ENCODE measurements around the gene GAS2L3. TPM values are rescaled to one million over a fixed set of nuclear protein-coding genes. Genes with fewer than 3 reads are reported as not detected.

GAS2L3 gene
- total and polyA plus RNA-seq, 4 experiments from 2014 or later, result 0.55 to 0.64 TPM; not detected in 2

DNA sequence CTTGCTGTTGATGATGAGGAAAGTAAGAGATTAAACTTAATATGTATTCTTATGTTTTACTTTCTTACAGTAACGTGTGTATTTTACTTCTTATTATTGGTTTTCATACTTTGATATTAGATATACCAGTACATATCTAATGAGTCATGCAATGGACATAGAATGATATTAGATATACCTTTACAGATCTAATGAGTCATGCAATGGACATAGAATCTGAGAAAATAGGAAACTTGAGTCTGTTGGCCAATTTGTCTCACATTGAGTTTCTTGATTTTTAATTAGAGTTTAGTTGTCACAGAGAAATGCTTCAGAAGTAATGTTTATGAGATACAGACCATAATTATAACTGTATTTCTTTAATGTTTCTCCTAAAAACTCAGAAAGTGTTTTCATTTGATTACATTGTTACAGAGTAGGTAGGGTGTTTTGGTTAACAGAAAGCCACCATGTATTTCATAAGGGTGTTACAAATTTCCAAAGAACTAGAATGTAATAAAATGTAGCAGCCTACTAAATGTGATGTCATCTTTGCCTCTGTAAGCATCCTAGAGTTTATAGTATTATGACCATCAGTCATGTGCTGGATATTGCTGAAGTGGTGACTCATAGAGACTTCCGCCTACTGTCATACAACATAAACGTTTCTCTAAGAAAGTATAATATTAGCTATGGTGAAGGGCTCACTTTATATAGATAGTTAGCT is 3.0 kb downstream of the GAS2L3 start:
- no peak overlapping the region for H3K27ac Mint-ChIP-seq
- H3K9me3 Mint-ChIP-seq, result no peaks in the 10 kb centered on the region
- H3K27me3 Mint-ChIP-seq, result peaks cover 8 to 21% of the 10 kb centered on the region in 2 donors
- H3K36me3 Mint-ChIP-seq, result no peaks in the 10 kb centered on the region
- Histone ChIP-seq H3K27me3 (ENCODE audit: insufficient read depth, low read length) (no peaks in the 10 kb centered on the region), H3K36me3 (ENCODE audit: insufficient read depth, low read length) (no peaks in the 10 kb centered on the region), H3K4me3 (ENCODE audit: low read length in 2 of 2) (no peak overlapping the region), H3K4me1 (ENCODE audit: insufficient read depth, low read length) (peaks cover 15% of the 10 kb centered on the region), H3K9me3 (ENCODE audit: control insufficient read depth in 1 of 2, low read length in 2 of 2) (no peaks in the 10 kb centered on the region), H3K27ac (ENCODE audit: low read depth, low read length) (no peak overlapping the region)
- DNase-seq, result no peak
- no peak overlapping the region for H3K4me3 Mint-ChIP-seq
- H3K4me1 Mint-ChIP-seq, result peaks cover 1 to 17% (median 12%) of the 10 kb centered on the region in 4 donors
- CTCF ChIA-PET (ENCODE audit: partially characterized antibody), result no interaction called here
- intact Hi-C loops (cut with micrococcal nuclease), result no loop called here
- POLR2A ChIA-PET (ENCODE audit: partially characterized antibody), result no interaction called here

DNA sequence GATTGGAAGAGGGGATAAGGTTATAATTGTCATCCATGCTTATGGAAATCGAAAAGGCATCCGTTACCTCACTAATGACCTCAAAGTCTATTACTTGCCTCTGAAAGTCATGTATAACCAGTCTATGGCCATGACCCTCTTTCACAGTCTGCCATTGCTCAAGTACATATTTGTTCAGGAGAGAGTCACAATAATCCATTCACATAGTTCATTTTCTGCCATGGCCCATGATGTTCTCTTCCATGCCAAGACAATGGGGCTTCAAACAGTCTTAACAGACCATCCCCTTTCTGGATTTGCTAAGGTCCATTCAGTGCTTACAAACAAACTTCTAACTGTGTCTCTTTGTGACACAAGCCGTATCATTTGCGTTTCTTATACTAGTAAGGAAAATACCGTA is 5.4 kb downstream of the GAS2L3 start:
- Mint-ChIP-seq H3K36me3 (no peaks in the 10 kb centered on the region), H3K4me3 (no peak overlapping the region), H3K27ac (no peak overlapping the region), H3K9me3 (peaks cover 0 to 12% (median 5%) of the 10 kb centered on the region in 8 donors), H3K27me3 (peaks cover 5 to 27% of the 10 kb centered on the region in 2 donors), H3K4me1 (peaks cover 0 to 10% (median 8%) of the 10 kb centered on the region in 4 donors)
- DNase-seq, result no peak
- CTCF ChIA-PET (ENCODE audit: partially characterized antibody), result no interaction called here
- H3K27ac ChIP-seq (ENCODE audit: low read depth, low read length), result no peak overlapping the region
- H3K27me3 ChIP-seq (ENCODE audit: insufficient read depth, low read length), result no peaks in the 10 kb centered on the region
- intact Hi-C loops (cut with micrococcal nuclease), result no loop called here
- no peak overlapping the region for H3K4me3 ChIP-seq (ENCODE audit: low read length in 2 of 2)
- peaks cover 7% of the 10 kb centered on the region for H3K4me1 ChIP-seq (ENCODE audit: insufficient read depth, low read length)
- POLR2A ChIA-PET (ENCODE audit: partially characterized antibody), result no interaction called here
- no peaks in the 10 kb centered on the region for H3K9me3 ChIP-seq (ENCODE audit: control insufficient read depth in 1 of 2, low read length in 2 of 2)
- no peaks in the 10 kb centered on the region for H3K36me3 ChIP-seq (ENCODE audit: insufficient read depth, low read length)

DNA sequence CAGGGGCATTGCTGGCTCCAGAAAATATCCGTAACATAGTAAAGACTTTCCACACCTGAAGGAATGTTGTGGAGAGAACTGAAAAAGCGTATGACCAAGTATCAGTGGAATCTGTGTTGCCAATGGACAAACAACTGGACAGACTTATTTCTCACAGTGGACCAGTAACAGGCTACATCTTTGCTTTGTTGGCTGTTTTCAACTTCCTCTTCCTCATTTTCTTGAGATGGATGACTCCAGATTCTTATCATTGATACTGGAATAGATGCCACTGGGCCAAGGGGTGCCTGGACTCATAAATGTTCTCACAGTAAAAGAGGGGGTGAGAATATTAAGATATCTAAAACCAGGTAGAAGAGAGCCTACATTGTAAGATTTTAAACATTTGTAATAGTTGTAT is 6.4 kb downstream of the GAS2L3 start:
- intact Hi-C loops (cut with micrococcal nuclease), result no loop called here
- H3K27ac Mint-ChIP-seq, result no peak overlapping the region
- Histone ChIP-seq H3K9me3 (ENCODE audit: control insufficient read depth in 1 of 2, low read length in 2 of 2) (no peaks in the 10 kb centered on the region), H3K4me1 (ENCODE audit: insufficient read depth, low read length) (no peaks in the 10 kb centered on the region), H3K4me3 (ENCODE audit: low read length in 2 of 2) (no peak overlapping the region), H3K27me3 (ENCODE audit: insufficient read depth, low read length) (no peaks in the 10 kb centered on the region), H3K36me3 (ENCODE audit: insufficient read depth, low read length) (no peaks in the 10 kb centered on the region), H3K27ac (ENCODE audit: low read depth, low read length) (no peak overlapping the region)
- POLR2A ChIA-PET (ENCODE audit: partially characterized antibody), result no interaction called here
- no peak for DNase-seq
- H3K9me3 Mint-ChIP-seq, result peaks cover 0 to 15% (median 5%) of the 10 kb centered on the region in 8 donors
- peaks cover 3 to 24% of the 10 kb centered on the region in 2 donors for H3K27me3 Mint-ChIP-seq
- no peaks in the 10 kb centered on the region for H3K36me3 Mint-ChIP-seq
- H3K4me3 Mint-ChIP-seq, result no peak overlapping the region
- peaks cover 0 to under 1% (median 0%) of the 10 kb centered on the region in 4 donors for H3K4me1 Mint-ChIP-seq
- CTCF ChIA-PET (ENCODE audit: partially characterized antibody), result no interaction called here

DNA sequence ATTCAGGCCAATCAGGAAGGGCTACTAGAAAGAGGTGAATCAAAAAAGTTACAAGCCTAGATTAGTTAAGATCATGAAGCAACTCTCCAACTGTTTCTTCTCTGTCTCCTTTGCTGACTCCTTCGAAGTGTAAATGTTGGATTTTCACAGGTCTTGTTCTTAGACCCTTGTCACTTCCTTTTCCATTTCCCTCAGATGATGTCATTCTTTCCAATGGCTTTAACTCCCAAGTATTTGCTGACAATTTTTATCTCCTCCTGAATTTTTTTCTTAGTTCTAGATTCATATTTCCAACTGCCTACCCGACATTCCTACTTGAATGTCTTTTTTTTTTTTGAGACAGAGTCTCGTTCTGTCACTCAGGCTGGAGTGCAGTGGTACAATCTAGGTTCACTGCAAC is 10.8 kb downstream of the GAS2L3 start:
- Mint-ChIP-seq H3K27me3 (peaks cover 9 to 20% of the 10 kb centered on the region in 2 donors), H3K36me3 (peaks cover 0 to 2% of the 10 kb centered on the region in 2 donors), H3K9me3 (peaks cover 7 to 39% (median 27%) of the 10 kb centered on the region in 8 donors), H3K4me3 (no peak overlapping the region), H3K27ac (no peak overlapping the region), H3K4me1 (no peaks in the 10 kb centered on the region)
- no peaks in the 10 kb centered on the region for H3K36me3 ChIP-seq (ENCODE audit: insufficient read depth, low read length)
- no peak overlapping the region for H3K4me3 ChIP-seq (ENCODE audit: low read length in 2 of 2)
- ChIA-PET POLR2A (ENCODE audit: partially characterized antibody) (no interaction called here), CTCF (ENCODE audit: partially characterized antibody) (no interaction called here)
- DNase-seq, result no peak
- no peaks in the 10 kb centered on the region for H3K4me1 ChIP-seq (ENCODE audit: insufficient read depth, low read length)
- no peak overlapping the region for H3K27ac ChIP-seq (ENCODE audit: low read depth, low read length)
- no peaks in the 10 kb centered on the region for H3K9me3 ChIP-seq (ENCODE audit: control insufficient read depth in 1 of 2, low read length in 2 of 2)
- intact Hi-C loops (cut with micrococcal nuclease), result no loop called here
- no peaks in the 10 kb centered on the region for H3K27me3 ChIP-seq (ENCODE audit: insufficient read depth, low read length)

GRCh38 chr12:100591979-100592378 is 18.5 kb downstream of the GAS2L3 start:
- CTCF ChIA-PET (ENCODE audit: partially characterized antibody), result no interaction called here
- no peak overlapping the region for H3K27ac Mint-ChIP-seq

DNA sequence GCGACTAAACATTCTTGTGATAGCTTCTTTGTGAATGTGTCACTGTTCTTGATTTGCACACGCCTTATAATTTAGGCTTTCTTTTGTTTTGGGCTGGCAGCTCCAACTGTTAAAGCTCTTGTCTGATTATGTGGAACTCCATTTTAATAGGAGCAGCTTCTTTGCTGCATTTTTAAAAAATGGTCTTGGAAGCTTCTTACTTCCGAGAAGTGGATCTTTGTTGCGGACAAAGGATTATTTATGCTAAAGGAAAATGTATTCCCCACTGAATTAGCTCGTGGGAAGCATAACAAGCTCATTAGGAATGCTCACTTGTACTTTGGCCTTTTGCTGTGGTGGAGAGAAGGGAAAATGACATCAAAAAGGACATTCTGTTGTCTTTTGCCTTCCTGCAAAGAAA is 20.0 kb downstream of the GAS2L3 start:
- ChIA-PET CTCF (ENCODE audit: partially characterized antibody) (no interaction called here), POLR2A (ENCODE audit: partially characterized antibody) (no interaction called here)
- intact Hi-C loops (cut with micrococcal nuclease), result no loop called here

More at GRCh38 chr12:100591979-100592378, 18.5 kb downstream of the GAS2L3 start:
- no peaks in the 10 kb centered on the region for H3K36me3 Mint-ChIP-seq
- H3K4me3 Mint-ChIP-seq, result no peak overlapping the region
- intact Hi-C loops (cut with micrococcal nuclease), result no loop called here
- POLR2A ChIA-PET (ENCODE audit: partially characterized antibody), result no interaction called here
- H3K4me1 ChIP-seq (ENCODE audit: insufficient read depth, low read length), result no peaks in the 10 kb centered on the region
- no peaks in the 10 kb centered on the region for H3K36me3 ChIP-seq (ENCODE audit: insufficient read depth, low read length)
- no peak for DNase-seq
- H3K4me3 ChIP-seq (ENCODE audit: low read length in 2 of 2), result no peak overlapping the region
- H3K9me3 ChIP-seq (ENCODE audit: control insufficient read depth in 1 of 2, low read length in 2 of 2), result no peaks in the 10 kb centered on the region
- H3K27me3 ChIP-seq (ENCODE audit: insufficient read depth, low read length), result no peaks in the 10 kb centered on the region
- H3K27me3 Mint-ChIP-seq, result peaks cover under 1 to 2% of the 10 kb centered on the region in 2 donors
- no peak overlapping the region for H3K27ac ChIP-seq (ENCODE audit: low read depth, low read length)
- H3K4me1 Mint-ChIP-seq, result no peaks in the 10 kb centered on the region
- H3K9me3 Mint-ChIP-seq, result peaks cover under 1 to 20% (median 12%) of the 10 kb centered on the region in 8 donors

GRCh38 chr12:100601626-100602025 is 28.1 kb downstream of the GAS2L3 start:
- no peaks in the 10 kb centered on the region for H3K4me1 Mint-ChIP-seq
- ChIA-PET CTCF (ENCODE audit: partially characterized antibody) (no interaction called here), POLR2A (ENCODE audit: partially characterized antibody) (no interaction called here)
- Histone ChIP-seq H3K36me3 (ENCODE audit: insufficient read depth, low read length) (no peaks in the 10 kb centered on the region), H3K4me1 (ENCODE audit: insufficient read depth, low read length) (no peaks in the 10 kb centered on the region), H3K9me3 (ENCODE audit: control insufficient read depth in 1 of 2, low read length in 2 of 2) (no peaks in the 10 kb centered on the region), H3K27ac (ENCODE audit: low read depth, low read length) (no peak overlapping the region), H3K27me3 (ENCODE audit: insufficient read depth, low read length) (no peaks in the 10 kb centered on the region), H3K4me3 (ENCODE audit: low read length in 2 of 2) (no peak overlapping the region)
- H3K9me3 Mint-ChIP-seq, result peaks cover 0 to 5% (median 0%) of the 10 kb centered on the region in 8 donors
- intact Hi-C loops (cut with micrococcal nuclease), result no loop called here
- H3K36me3 Mint-ChIP-seq, result no peaks in the 10 kb centered on the region
- no peak overlapping the region for H3K4me3 Mint-ChIP-seq
- peaks cover 0 to 2% of the 10 kb centered on the region in 2 donors for H3K27me3 Mint-ChIP-seq
- no peak for DNase-seq
- H3K27ac Mint-ChIP-seq, result no peak overlapping the region

More for the DNA sequence above, 20.0 kb downstream of the GAS2L3 start:
- Mint-ChIP-seq H3K36me3 (no peaks in the 10 kb centered on the region), H3K4me1 (no peaks in the 10 kb centered on the region), H3K27ac (no peak overlapping the region), H3K9me3 (peaks cover 0 to 9% (median 4%) of the 10 kb centered on the region in 8 donors), H3K4me3 (no peak overlapping the region), H3K27me3 (peaks cover 0 to 2% of the 10 kb centered on the region in 2 donors)
- Histone ChIP-seq H3K9me3 (ENCODE audit: control insufficient read depth in 1 of 2, low read length in 2 of 2) (no peaks in the 10 kb centered on the region), H3K27ac (ENCODE audit: low read depth, low read length) (no peak overlapping the region), H3K36me3 (ENCODE audit: insufficient read depth, low read length) (no peaks in the 10 kb centered on the region), H3K4me1 (ENCODE audit: insufficient read depth, low read length) (no peaks in the 10 kb centered on the region), H3K4me3 (ENCODE audit: low read length in 2 of 2) (no peak overlapping the region), H3K27me3 (ENCODE audit: insufficient read depth, low read length) (no peaks in the 10 kb centered on the region)
- no peak for DNase-seq
